Urothelium cell line (cell line): ENCODE results near the gene MYOC.
A peak's percentile ranks its signal among the peaks of the same experiment; 100 is the strongest.
"Not testable (repeated sequence)": the region's sequence is repeated elsewhere in the genome, so short reads cannot be mapped to it uniquely, and the experiment has no call there.

Experiments used
- DNase-seq: peaks from one replicate; pipeline ENCODE4 v3.0.0; 2011; ENCODE audit warnings: low spot score, mixed read lengths
- FAIRE-seq: peaks from 2 replicates; lab custom pipeline; 2011; peaks lifted over from hg19 to GRCh38; lab: Jason Lieb, UNC

The MYOC gene

DNA sequence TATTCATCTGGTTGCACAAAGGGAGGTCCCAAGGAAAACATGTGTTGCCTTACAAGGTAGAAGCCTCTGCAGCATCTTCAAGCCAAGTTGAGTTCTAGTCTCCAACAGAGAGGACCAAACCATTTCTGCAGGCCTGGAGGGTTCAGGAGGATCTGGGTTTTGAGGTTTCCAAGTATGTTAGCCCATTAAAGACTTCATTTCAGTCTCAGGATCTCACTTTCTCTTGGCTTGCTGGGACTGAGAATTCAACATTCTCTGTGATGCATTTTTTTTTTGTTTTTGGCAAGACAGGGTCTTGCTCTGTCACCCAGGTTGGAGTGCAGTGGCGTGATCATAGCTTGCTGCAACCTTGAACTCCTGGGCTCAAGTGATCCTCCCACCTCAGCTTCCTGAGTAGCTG lies 39.2 kb downstream of the MYOC start:
- FAIRE-seq (no peak), DNase-seq (no peak)

- FAIRE-seq (no peak), DNase-seq (no peak)
Measured at GRCh38 chr1:171611306-171611705, 41.2 kb downstream of the MYOC start.

DNA sequence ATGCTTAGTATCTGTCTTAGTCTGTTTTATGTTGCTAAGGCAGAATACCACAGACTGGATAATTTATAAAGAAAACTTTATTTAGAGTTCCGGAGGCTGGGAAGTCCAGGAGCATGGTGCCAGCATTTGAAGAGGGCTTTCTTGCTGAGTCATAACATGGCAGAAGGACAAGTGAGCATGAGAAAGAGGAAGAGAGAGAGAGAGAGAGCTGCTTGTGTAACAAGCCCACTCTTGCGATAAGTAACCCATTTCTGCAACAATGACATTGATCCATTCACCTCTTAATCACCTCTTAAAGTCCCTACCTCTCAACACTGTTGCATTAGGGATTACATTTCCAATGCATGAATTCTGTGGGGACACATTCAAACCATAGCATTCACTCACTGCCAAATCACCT lies 42.1 kb downstream of the MYOC start:
- no peak for DNase-seq

GRCh38 chr1:171606402-171606941 lies 46.0 kb downstream of the MYOC start:
- FAIRE-seq (no peak), DNase-seq (no peak)

More for the DNA sequence above, 42.1 kb downstream of the MYOC start:
- peak; percentile 40 for FAIRE-seq

- DNase-seq, FAIRE-seq: not testable (repeated sequence)
Measured at GRCh38 chr1:171603042-171603441, 49.4 kb downstream of the MYOC start.

GRCh38 chr1:171600862-171601261 lies 51.6 kb downstream of the MYOC start:
- DNase-seq (no peak), FAIRE-seq (no peak)

GRCh38 chr1:171600310-171600709 lies 52.2 kb downstream of the MYOC start:
- not testable (repeated sequence) for FAIRE-seq, DNase-seq

- DNase-seq = no peak
- no peak for FAIRE-seq
Measured at GRCh38 chr1:171597203-171597602, 55.3 kb downstream of the MYOC start.

DNA sequence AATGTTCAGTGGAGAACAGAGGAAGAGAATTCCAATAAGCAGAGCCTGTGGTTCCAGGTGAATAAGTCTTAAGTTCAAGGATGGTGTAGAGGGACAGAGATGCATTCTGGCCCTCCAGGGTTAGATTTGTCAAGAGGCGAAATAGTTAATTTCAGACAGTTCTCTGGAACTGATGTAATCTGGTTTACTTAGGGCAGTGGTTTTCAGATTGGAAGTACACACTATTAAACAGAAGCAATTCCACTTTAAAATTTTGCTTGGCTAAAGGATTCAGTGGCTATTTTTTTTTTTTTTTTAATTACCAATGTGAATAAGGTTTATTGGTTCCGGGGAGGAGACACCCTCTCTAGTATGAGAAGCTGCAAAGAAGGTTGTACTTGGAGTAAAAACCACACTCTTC lies 55.8 kb downstream of the MYOC start:
- FAIRE-seq (no peak), DNase-seq (no peak)

DNA sequence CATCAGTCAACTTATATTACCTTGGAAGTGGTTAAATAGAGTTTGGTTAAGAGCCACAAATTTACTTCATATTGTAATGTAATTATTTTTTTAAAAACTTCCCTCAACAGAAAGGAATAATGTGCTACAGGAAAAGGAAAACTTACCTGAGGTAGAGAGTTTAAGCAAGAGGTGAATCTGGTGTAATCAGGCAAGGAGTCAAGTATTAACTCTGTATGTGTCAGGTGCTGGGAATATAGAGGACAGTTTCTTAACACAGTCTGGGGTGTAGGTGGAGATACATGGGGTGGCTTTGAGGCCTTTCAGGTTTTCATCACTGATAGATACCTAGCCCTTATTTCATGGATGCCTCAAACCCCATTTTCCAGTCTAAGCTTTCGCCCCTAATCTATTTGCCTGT lies 56.4 kb downstream of the MYOC start:
- no peak for FAIRE-seq

GRCh38 chr1:171595324-171595723 lies 57.2 kb downstream of the MYOC start:
- DNase-seq (no peak), FAIRE-seq (no peak)

More for the DNA sequence above, 56.4 kb downstream of the MYOC start:
- DNase-seq = no peak

- FAIRE-seq (no peak), DNase-seq (no peak)
Measured at GRCh38 chr1:171590022-171590421, 62.5 kb downstream of the MYOC start.

- DNase-seq (no peak), FAIRE-seq (no peak)
Measured at GRCh38 chr1:171588230-171588629, 64.3 kb downstream of the MYOC start.

DNA sequence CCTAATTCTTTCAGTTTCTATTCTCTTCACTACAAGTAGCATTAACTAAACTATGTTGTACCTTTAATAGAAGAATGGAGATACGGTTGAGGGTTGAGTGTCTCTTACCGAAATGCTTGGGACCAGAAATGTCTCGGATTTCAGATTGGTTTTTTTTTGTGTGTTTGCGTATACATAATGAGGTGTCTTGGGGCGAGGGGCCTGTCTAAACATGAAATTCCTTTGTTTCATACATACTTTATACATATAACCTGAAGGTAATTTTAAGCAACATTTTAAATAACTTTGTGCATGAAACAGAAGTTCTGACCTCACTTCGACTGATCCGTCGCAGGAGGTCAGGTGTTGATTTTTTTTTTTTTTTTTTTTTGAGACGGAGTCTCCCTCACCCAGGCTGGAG lies 66.8 kb downstream of the MYOC start:
- FAIRE-seq = no peak
- DNase-seq = no peak
